ENCODE data around the gene FZD4.

GRCh38 chr11:86922225-86922624 is 33.0 kb downstream of the FZD4 start:
- TF ChIP-seq POLR2A (IDR thresholded peaks at IDR 0.05; ENCODE audit: low read length) (no peak), GATA1 (IDR thresholded peaks at IDR 0.05; ENCODE audit: low read depth, low read length) (no peak)
